WTC11 (cell line): Measurements from ENCODE around the gene RRBP1. TPM values are rescaled to one million over a fixed set of nuclear protein-coding genes. Genes with fewer than 3 reads are reported as not detected.
A peak's percentile ranks its signal among the peaks of the same experiment; 100 is the strongest.

Source experiments
- ATAC-seq: fragments of 200-7000 bp; cut with Tn5 transposase; 2 replicates; pipeline ENCODE4 v1.10.0; 2021; ENCODE audit warnings: mild to moderate bottlenecking, moderate library complexity
- CTCF ChIA-PET: fragments of 300-600 bp; sonication (Branson Sonifier 250); formaldehyde crosslinking; loops from one replicate; lab custom pipeline; 2021; ENCODE audit warnings: antibody characterized with exemption; lab: Charles Lee
- POLR2A ChIA-PET: fragments of 350-600 bp; sonication (Branson Sonifier 250); formaldehyde crosslinking; loops from one replicate; lab custom pipeline; 2021; ENCODE audit warnings: antibody characterized with exemption; lab: Charles Lee
- DNase-seq: peaks from one replicate; pipeline ENCODE4 v3.0.0; 2021; ENCODE audit warnings: low spot score
- H3K27ac Mint-ChIP-seq: 2 replicates; pipeline ENCODE4 v1.8.0; 2021; ENCODE audit warnings: mixed read lengths
- H3K27me3 Mint-ChIP-seq: 2 replicates; pipeline ENCODE4 v1.8.0; 2021; ENCODE audit warnings: low read depth, mild to moderate bottlenecking, moderate library complexity, mixed read lengths
- H3K36me3 Mint-ChIP-seq: 2 replicates; pipeline ENCODE4 v1.8.0; 2021; ENCODE audit warnings: mixed read lengths
- H3K4me1 Mint-ChIP-seq: 2 replicates; pipeline ENCODE4 v1.8.0; 2022; ENCODE audit warnings: mixed read lengths
- H3K4me3 Mint-ChIP-seq: 2 replicates; pipeline ENCODE4 v1.8.0; 2021; ENCODE audit warnings: mild to moderate bottlenecking, moderate library complexity, mixed read lengths
- H3K9me3 Mint-ChIP-seq: 2 replicates; pipeline ENCODE4 v1.8.0; 2021; ENCODE audit warnings: mixed read lengths
- ETV6 ChIP-seq: sonication (generic); formaldehyde crosslinking; IDR thresholded peaks from 2 replicates; pipeline ENCODE4 v1.8.1; 2022; ENCODE audit warnings: mild to moderate bottlenecking, missing genetic modification reagents
- JUN ChIP-seq: sonication (generic); formaldehyde crosslinking; IDR thresholded peaks from 2 replicates; pipeline ENCODE4 v1.8.0; 2023; ENCODE audit warnings: mild to moderate bottlenecking, missing genetic modification reagents
- MXD4 ChIP-seq: fragments of 250-450 bp; sonication (Bioruptor Pico); IDR thresholded peaks from 2 replicates; pipeline ENCODE4 v1.8.0; 2021; ENCODE audit warnings: mild to moderate bottlenecking, moderate library complexity, borderline replicate concordance
- NR3C1 ChIP-seq: sonication (generic); formaldehyde crosslinking; conservative IDR thresholded peaks from 2 replicates; pipeline ENCODE4 v1.8.1; 2023; ENCODE audit warnings: low read depth, mild to moderate bottlenecking, missing genetic modification reagents
- PRRX2 ChIP-seq: fragments of 250-450 bp; sonication (Bioruptor Pico); IDR thresholded peaks from 2 replicates; pipeline ENCODE4 v1.8.0; 2021; ENCODE audit warnings: mild to moderate bottlenecking
- RORB ChIP-seq: fragments of 250-450 bp; sonication (Bioruptor Pico); IDR thresholded peaks from 2 replicates; pipeline ENCODE4 v1.9.0; 2021; ENCODE audit warnings: mild to moderate bottlenecking
- SP1 ChIP-seq: sonication (generic); formaldehyde crosslinking; conservative IDR thresholded peaks from 2 replicates; pipeline ENCODE4 v1.8.1; 2022; ENCODE audit warnings: missing genetic modification reagents
- ZNF219 ChIP-seq: sonication (generic); formaldehyde crosslinking; IDR thresholded peaks from 2 replicates; pipeline ENCODE4 v1.8.0; 2023; ENCODE audit warnings: missing genetic modification reagents, mild to moderate bottlenecking, borderline replicate concordance
- ZNF317 ChIP-seq: sonication (generic); formaldehyde crosslinking; IDR thresholded peaks from 2 replicates; pipeline ENCODE4 v1.8.1; 2023; ENCODE audit warnings: low read depth, mild to moderate bottlenecking, moderate library complexity, missing genetic modification reagents, borderline replicate concordance
- ZNF416 ChIP-seq: fragments of 250-450 bp; sonication (Bioruptor Pico); IDR thresholded peaks from 2 replicates; pipeline ENCODE4 v1.9.0; 2021; ENCODE audit warnings: mild to moderate bottlenecking, inconsistent platforms
- ZNF671 ChIP-seq: fragments of 250-450 bp; sonication (Bioruptor Pico); IDR thresholded peaks from 2 replicates; pipeline ENCODE4 v1.8.0; 2021; ENCODE audit warnings: mild to moderate bottlenecking
- total RNA-seq: library from RNA; stranded (reverse); gene quantifications from 3 replicates; pipeline ENCODE4 v1.2.3, GENCODE V29; 2021
- TF ChIP-seq, protein P1 (sequence below): sonication (generic); formaldehyde crosslinking; IDR thresholded peaks from 2 replicates; pipeline ENCODE4 v1.8.0; 2023; ENCODE audit warnings: mild to moderate bottlenecking, missing genetic modification reagents
- TF ChIP-seq, protein P2 (sequence below): fragments of 250-450 bp; sonication (Bioruptor Pico); conservative IDR thresholded peaks from 2 replicates; pipeline ENCODE4 v1.9.0; 2021; ENCODE audit warnings: mild to moderate bottlenecking
- TF ChIP-seq, protein P3 (sequence below): fragments of 250-450 bp; sonication (Bioruptor Pico); IDR thresholded peaks from 2 replicates; pipeline ENCODE4 v1.9.0; 2021; ENCODE audit warnings: mild to moderate bottlenecking
- TF ChIP-seq, protein P4 (sequence below): sonication (generic); formaldehyde crosslinking; IDR thresholded peaks from 2 replicates; pipeline ENCODE4 v1.8.1; 2022; ENCODE audit warnings: low read depth, missing genetic modification reagents, borderline replicate concordance
- TF ChIP-seq, protein P5 (sequence below): fragments of 250-450 bp; sonication (Bioruptor Pico); IDR thresholded peaks from 2 replicates; pipeline ENCODE4 v1.8.0; 2021; ENCODE audit warnings: mild to moderate bottlenecking
- TF ChIP-seq, protein P6 (sequence below): fragments of 250-450 bp; sonication (Bioruptor Pico); IDR thresholded peaks from 2 replicates; pipeline ENCODE4 v2.1.2; 2022; ENCODE audit warnings: mild to moderate bottlenecking, moderate library complexity

The RRBP1 gene
- total RNA-seq, 1 experiment from 2014 or later, result 171 TPM

DNA sequence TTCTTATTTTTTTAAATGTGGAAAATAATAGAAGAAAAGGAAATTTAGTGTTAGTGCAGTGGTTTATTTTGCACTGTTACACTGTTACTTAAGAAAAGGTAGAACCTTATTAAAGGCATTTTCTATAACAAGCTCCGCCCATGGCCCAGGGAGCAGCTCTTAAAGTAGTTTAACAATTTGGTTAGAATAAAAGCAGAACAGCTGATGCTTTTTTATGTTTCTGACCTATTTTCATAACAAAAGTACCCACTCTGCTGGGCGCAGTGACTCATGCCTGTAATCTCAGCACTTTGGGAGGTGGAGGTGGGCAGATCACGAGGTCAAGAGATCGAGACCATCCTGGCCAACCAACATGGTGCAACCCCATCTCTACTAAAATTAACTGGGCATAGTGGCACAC lies 79.5 kb downstream of the RRBP1 start (continued):
- TF ChIP-seq SP1 (no peak), JUN (no peak), ZNF317 (CRISPR knock-in tag) (no peak), ZNF219 (no peak), RORB (CRISPR knock-in tag) (no peak), ETV6 (CRISPR knock-in tag) (no peak)
- TF ChIP-seq, protein P1, sequence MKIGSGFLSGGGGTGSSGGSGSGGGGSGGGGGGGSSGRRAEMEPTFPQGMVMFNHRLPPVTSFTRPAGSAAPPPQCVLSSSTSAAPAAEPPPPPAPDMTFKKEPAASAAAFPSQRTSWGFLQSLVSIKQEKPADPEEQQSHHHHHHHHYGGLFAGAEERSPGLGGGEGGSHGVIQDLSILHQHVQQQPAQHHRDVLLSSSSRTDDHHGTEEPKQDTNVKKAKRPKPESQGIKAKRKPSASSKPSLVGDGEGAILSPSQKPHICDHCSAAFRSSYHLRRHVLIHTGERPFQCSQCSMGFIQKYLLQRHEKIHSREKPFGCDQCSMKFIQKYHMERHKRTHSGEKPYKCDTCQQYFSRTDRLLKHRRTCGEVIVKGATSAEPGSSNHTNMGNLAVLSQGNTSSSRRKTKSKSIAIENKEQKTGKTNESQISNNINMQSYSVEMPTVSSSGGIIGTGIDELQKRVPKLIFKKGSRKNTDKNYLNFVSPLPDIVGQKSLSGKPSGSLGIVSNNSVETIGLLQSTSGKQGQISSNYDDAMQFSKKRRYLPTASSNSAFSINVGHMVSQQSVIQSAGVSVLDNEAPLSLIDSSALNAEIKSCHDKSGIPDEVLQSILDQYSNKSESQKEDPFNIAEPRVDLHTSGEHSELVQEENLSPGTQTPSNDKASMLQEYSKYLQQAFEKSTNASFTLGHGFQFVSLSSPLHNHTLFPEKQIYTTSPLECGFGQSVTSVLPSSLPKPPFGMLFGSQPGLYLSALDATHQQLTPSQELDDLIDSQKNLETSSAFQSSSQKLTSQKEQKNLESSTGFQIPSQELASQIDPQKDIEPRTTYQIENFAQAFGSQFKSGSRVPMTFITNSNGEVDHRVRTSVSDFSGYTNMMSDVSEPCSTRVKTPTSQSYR (CRISPR knock-in tag), result no peak
- TF ChIP-seq, protein P2, sequence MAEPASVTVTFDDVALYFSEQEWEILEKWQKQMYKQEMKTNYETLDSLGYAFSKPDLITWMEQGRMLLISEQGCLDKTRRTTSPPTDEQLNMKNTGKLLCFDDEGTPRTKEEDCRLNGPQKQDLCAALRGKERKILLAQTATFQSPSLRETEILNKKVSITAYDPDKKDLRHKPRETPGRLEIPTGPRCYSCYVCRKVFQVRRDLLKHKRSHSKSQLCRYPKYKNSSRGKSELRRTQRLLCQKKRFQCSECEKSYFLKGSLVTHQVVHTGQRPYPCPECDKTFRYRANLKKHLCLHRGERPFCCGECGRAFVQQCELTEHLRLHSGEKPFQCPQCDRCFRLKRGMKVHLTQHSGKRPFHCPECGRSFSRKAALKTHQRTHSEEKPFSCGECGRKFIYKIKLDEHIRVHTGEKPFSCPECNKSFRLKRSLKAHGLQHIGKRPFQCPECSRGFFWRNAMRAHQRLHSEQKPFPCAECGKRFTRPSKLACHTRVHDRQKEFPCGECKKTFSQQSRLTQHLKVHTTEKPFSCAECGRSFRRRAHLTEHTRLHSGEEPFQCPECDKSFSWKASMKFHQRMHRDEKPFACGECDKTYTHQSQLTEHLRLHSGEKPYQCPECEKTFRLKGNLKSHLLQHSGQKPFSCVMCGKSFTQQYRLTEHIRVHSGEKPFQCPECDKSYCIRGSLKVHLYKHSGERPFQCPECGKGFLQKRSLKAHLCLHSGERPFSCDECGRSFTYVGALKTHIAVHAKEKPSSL (CRISPR knock-in tag), result no peak
- TF ChIP-seq, protein P3, sequence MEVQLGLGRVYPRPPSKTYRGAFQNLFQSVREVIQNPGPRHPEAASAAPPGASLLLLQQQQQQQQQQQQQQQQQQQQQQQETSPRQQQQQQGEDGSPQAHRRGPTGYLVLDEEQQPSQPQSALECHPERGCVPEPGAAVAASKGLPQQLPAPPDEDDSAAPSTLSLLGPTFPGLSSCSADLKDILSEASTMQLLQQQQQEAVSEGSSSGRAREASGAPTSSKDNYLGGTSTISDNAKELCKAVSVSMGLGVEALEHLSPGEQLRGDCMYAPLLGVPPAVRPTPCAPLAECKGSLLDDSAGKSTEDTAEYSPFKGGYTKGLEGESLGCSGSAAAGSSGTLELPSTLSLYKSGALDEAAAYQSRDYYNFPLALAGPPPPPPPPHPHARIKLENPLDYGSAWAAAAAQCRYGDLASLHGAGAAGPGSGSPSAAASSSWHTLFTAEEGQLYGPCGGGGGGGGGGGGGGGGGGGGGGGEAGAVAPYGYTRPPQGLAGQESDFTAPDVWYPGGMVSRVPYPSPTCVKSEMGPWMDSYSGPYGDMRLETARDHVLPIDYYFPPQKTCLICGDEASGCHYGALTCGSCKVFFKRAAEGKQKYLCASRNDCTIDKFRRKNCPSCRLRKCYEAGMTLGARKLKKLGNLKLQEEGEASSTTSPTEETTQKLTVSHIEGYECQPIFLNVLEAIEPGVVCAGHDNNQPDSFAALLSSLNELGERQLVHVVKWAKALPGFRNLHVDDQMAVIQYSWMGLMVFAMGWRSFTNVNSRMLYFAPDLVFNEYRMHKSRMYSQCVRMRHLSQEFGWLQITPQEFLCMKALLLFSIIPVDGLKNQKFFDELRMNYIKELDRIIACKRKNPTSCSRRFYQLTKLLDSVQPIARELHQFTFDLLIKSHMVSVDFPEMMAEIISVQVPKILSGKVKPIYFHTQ (CRISPR knock-in tag), result no peak
- TF ChIP-seq, all 79 proteins: peak for 0

DNA sequence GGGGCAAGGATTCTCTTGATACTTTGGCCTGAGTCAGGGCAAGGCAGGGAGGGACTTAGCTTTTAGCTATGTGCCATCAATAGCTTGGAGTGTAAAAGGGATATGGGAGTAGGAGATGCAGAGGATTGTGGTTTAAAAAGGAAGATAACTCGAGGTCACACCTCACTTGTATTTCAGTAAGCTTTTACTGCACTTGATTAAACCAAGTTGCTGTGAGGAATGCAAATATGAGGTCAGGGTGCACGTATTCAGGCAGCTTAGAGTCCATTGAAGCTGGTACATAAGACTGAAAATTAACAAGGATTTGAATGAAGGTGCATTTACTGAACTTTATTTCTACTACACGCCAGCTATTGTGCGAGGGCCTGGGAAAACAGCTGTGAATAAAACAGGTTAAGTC lies 80.1 kb downstream of the RRBP1 start:
- ATAC-seq (no peak; the same call in 1 of the 2 replicates), DNase-seq (no peak)
- Mint-ChIP-seq H3K4me3 (no peak overlapping the region), H3K27ac (peak overlapping the region; percentile 75), H3K4me1 (peaks cover 33% of the 10 kb centered on the region), H3K27me3 (no peaks in the 10 kb centered on the region), H3K36me3 (peaks cover 5% of the 10 kb centered on the region; the same call in 1 of the 2 replicates), H3K9me3 (no peaks in the 10 kb centered on the region)
- CTCF ChIA-PET, result interaction anchor here (0.9 to 2.5 kb wide), 11 partner anchors 9 to 337 kb away, joined by 3 to 12 read pairs (median 5); partner anchors contain the start of gene DSTN
- POLR2A ChIA-PET, result interaction anchor here (1.0 to 1.4 kb wide), 2 partner anchors 31 to 32 kb away, joined by 4 read pairs; partner anchors contain the start of gene DSTN
- TF ChIP-seq, protein P4, sequence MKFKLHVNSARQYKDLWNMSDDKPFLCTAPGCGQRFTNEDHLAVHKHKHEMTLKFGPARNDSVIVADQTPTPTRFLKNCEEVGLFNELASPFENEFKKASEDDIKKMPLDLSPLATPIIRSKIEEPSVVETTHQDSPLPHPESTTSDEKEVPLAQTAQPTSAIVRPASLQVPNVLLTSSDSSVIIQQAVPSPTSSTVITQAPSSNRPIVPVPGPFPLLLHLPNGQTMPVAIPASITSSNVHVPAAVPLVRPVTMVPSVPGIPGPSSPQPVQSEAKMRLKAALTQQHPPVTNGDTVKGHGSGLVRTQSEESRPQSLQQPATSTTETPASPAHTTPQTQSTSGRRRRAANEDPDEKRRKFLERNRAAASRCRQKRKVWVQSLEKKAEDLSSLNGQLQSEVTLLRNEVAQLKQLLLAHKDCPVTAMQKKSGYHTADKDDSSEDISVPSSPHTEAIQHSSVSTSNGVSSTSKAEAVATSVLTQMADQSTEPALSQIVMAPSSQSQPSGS, result no peak
- TF ChIP-seq, protein P5, sequence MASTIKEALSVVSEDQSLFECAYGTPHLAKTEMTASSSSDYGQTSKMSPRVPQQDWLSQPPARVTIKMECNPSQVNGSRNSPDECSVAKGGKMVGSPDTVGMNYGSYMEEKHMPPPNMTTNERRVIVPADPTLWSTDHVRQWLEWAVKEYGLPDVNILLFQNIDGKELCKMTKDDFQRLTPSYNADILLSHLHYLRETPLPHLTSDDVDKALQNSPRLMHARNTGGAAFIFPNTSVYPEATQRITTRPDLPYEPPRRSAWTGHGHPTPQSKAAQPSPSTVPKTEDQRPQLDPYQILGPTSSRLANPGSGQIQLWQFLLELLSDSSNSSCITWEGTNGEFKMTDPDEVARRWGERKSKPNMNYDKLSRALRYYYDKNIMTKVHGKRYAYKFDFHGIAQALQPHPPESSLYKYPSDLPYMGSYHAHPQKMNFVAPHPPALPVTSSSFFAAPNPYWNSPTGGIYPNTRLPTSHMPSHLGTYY (CRISPR knock-in tag), result no peak
- TF ChIP-seq ZNF671 (no peak), PRRX2 (CRISPR knock-in tag) (no peak), ZNF416 (CRISPR knock-in tag) (no peak), NR3C1 (CRISPR knock-in tag) (no peak), MXD4 (CRISPR knock-in tag) (no peak)
- TF ChIP-seq, protein P6, sequence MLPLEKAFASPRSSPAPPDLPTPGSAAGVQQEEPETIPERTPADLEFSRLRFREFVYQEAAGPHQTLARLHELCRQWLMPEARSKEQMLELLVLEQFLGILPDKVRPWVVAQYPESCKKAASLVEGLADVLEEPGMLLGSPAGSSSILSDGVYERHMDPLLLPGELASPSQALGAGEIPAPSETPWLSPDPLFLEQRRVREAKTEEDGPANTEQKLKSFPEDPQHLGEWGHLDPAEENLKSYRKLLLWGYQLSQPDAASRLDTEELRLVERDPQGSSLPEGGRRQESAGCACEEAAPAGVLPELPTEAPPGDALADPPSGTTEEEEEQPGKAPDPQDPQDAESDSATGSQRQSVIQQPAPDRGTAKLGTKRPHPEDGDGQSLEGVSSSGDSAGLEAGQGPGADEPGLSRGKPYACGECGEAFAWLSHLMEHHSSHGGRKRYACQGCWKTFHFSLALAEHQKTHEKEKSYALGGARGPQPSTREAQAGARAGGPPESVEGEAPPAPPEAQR (CRISPR knock-in tag), result no peak
- TF ChIP-seq, protein P1 (CRISPR knock-in tag), result no peak
